GM12892 (cell line): ENCODE results near the gene TBC1D24.

Experiments
- DNase-seq: peaks from one replicate; pipeline ENCODE4 v3.0.0; 2011; ENCODE audit not compliant: insufficient read length
- FAIRE-seq: peaks from 2 replicates; lab custom pipeline; 2011; peaks lifted over from hg19 to GRCh38; lab: Jason Lieb, UNC
- POLR2A ChIP-seq: IDR thresholded peaks from 2 replicates; pipeline ENCODE4 v1.6.1; 2011; ENCODE audit warnings: low read depth, low read length, control low read depth
- POLR2AphosphoS5 ChIP-seq: IDR thresholded peaks from 2 replicates; pipeline ENCODE4 v1.6.1; 2011; ENCODE audit warnings: low read depth, low read length, control low read depth
- TAF1 ChIP-seq: IDR thresholded peaks from 2 replicates; pipeline ENCODE4 v1.6.1; 2011; ENCODE audit warnings: low read depth, mild to moderate bottlenecking, control low read depth, low read length, borderline replicate concordance

The TBC1D24 gene

DNA sequence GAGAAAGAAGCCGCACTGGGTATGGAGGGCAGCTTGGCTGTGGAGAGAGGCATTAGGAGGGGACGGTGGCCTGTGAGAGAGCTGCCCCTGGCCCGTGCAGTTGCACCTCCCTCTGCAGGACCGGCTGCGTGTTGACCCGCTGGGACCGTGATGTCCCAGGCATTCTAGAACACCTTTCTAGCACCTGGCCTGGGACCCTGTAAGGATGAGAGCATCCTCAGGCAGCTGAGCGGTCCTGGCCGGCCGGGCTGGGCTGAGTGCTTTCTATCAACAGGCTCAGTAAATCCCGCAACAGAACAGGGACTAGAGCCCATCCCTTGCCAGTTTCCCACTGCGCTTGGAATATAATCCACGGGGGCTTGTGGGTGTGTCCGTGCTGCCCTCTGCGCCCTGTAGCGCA, 14.7 kb downstream of the TBC1D24 start:
- DNase-seq (no peak), FAIRE-seq (no peak)
- no peak for TF ChIP-seq TAF1
- TF ChIP-seq POLR2AphosphoS5: no peak
- TF ChIP-seq POLR2A: no peak

GRCh38 chr16:2490190-2491105, 15.5 kb downstream of the TBC1D24 start:
- DNase-seq (no peak), FAIRE-seq (no peak)
- no peak for TF ChIP-seq POLR2AphosphoS5
- TF ChIP-seq POLR2A: no peak
- no peak for TF ChIP-seq TAF1

DNA sequence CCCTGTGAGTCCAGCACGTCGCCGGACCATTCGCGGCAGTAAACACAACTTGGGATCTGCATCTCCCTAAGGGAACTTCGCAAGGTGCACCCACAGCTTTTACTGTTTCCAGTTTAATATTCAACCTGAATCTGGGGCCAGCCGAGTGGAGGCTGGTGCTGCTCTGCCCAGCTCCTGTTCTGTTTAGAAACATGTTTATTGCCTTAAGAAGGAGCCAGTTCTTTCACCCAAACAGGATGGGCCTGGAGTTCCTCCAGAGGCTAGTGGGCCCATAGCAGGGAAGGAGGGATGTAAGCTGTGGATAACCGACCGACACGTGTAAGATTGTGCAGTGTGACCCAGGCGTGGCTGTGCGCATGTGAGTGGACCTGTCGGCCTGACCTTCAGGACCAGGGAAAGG, 17.4 kb downstream of the TBC1D24 start:
- TF ChIP-seq POLR2A (no peak), TAF1 (no peak), POLR2AphosphoS5 (no peak)

GRCh38 chr16:2493605-2494004, 18.7 kb downstream of the TBC1D24 start:
- TF ChIP-seq TAF1 (no peak), POLR2AphosphoS5 (no peak), POLR2A (no peak)
- DNase-seq: no peak
- FAIRE-seq: no peak

More for the DNA sequence above, 17.4 kb downstream of the TBC1D24 start:
- DNase-seq (no peak), FAIRE-seq (no peak)

GRCh38 chr16:2494616-2495015, 19.7 kb downstream of the TBC1D24 start:
- no peak for FAIRE-seq
- DNase-seq: no peak
- TF ChIP-seq POLR2A (no peak), TAF1 (no peak)

GRCh38 chr16:2495041-2495440, 20.1 kb downstream of the TBC1D24 start:
- FAIRE-seq: no peak
- no peak for DNase-seq
- no peak for TF ChIP-seq TAF1
- TF ChIP-seq POLR2A: no peak
- TF ChIP-seq POLR2AphosphoS5: no peak

- TF ChIP-seq POLR2A (no peak), TAF1 (no peak), POLR2AphosphoS5 (no peak)
- FAIRE-seq: no peak
- no peak for DNase-seq
Measured at GRCh38 chr16:2496223-2497115, 21.5 kb downstream of the TBC1D24 start.

GRCh38 chr16:2497116-2497630, 22.2 kb downstream of the TBC1D24 start:
- TF ChIP-seq POLR2A (no peak), POLR2AphosphoS5 (no peak), TAF1 (no peak)
- FAIRE-seq (no peak), DNase-seq (no peak)

DNA sequence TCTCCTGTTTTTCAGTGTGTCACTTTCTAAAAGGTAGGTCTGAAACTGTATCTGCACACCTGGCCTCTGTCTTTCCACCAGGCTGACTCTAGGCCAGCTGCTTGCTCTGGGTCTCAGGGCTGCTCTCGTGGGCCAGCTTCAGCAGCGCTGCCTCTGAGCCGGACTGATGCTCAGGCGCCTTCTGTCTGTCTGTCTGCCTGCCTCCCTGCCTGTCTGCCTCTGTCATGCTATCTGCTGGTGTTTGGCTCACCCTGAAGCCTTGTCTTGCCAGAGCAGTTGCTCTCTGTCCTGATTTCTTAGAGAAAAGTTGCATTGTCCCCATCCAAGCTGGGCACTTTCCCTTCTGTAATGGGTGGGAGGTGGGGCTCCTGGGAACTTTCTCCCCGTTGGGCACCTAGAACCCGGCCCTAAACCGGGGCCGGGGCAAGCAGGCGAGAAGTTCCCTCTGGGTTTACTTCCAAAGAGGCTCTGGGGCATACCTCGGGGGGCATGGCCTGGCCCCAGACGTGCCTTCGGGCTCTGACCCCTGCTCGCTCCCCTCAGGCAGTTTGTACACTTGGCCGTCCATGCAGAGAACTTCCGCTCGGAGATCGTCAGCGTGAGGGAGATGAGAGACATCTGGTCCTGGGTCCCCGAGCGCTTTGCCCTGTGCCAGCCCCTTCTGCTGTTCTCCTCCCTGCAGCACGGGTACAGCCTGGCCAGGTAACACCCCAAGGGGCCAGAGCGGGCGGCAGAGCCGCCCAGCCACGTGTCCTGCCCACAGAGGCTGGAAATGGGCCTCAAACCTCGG, 23.0 kb downstream of the TBC1D24 start:
- DNase-seq (no peak), FAIRE-seq (no peak)
- TF ChIP-seq POLR2AphosphoS5 (no peak), TAF1 (no peak), POLR2A (no peak)

DNA sequence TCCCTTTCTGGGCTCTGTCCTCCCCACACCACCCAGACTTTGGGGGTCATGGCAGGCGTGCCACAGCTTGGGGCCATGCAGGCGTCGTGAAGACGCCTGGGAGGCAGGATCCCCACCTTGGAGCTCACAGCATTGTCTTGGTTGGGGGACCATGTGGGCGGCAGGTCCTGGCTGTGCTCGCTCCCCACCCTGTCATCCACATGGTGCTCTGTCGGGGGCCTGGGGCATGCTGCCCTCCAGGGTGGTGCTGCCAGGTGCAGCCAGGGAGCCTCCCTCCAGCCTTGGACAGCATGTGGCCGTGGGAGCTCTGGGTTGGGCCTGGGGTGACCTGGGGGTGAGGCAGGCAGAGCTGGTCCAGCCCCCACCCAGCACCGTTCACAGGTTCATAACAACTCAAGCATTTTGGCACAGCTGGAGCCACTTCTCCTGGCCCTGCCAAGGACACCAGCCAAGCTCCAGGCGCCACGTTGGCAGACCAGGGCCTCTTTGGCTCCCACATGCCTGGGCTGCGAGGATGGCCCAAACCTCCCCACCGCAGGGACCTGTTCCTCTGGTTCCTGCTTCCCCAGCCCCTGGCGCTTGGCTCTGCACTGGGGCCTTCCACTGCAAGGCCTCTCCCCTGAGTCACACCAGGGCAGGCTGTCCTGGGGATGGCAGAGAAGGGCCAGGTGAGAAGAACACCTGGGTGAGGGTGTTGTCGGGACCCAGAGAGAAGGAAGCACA, 23.8 kb downstream of the TBC1D24 start:
- DNase-seq (no peak), FAIRE-seq (no peak)
- no peak for TF ChIP-seq POLR2A
- no peak for TF ChIP-seq POLR2AphosphoS5
- TF ChIP-seq TAF1: no peak

GRCh38 chr16:2499454-2499853, 24.5 kb downstream of the TBC1D24 start:
- DNase-seq (no peak), FAIRE-seq (no peak)
- no peak for TF ChIP-seq POLR2AphosphoS5
- TF ChIP-seq POLR2A: no peak
- no peak for TF ChIP-seq TAF1

DNA sequence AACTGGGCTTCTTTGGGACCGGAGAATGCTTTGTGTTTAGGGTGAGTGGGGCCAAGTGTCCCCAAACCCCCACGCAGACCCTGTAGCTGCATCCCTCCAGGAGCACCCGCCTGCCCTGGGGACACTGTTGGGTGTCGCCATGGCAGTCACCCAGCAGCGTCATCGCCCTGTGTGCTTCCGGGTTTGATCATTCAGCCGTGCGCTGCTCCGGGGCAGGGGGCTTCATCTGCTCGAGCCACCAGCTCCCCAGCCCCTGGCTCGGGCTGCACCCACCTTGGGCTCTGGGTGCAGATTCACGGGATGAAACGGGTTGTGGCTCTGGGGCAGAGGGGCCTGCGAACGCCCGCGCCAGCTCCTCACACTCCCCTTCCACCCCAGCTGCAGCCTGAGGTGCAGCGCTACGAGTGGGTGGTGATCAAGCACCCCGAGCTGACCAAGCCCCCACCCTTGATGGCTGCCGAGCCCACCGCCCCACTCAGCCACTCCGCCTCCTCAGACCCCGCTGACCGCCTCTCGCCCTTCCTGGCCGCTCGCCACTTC, 25.0 kb downstream of the TBC1D24 start:
- TF ChIP-seq POLR2A (no peak), TAF1 (no peak), POLR2AphosphoS5 (no peak)
- FAIRE-seq (no peak), DNase-seq (no peak)
